H1 (cell line): ENCODE results near the gene SULT2B1. TPM values are rescaled to one million over a fixed set of nuclear protein-coding genes. Genes with fewer than 3 reads are reported as not detected.

Experiments
- CTCF ChIA-PET: fragments of 300-600 bp; sonication (Branson Sonifier 250); formaldehyde crosslinking; loops from one replicate; lab custom pipeline; 2021; ENCODE audit not compliant: partially characterized antibody; lab: Charles Lee
- POLR2A ChIA-PET: fragments of 300-600 bp; sonication (Branson Sonifier 250); formaldehyde crosslinking; loops from one replicate; lab custom pipeline; 2021; ENCODE audit warnings: inconsistent platforms; ENCODE audit not compliant: partially characterized antibody; lab: Charles Lee
- DNase-seq, 2 experiments: peaks; one replicate each; pipeline versions ENCODE4 v3.0.0 to v3.0.0-alpha.2; 2010 to 2022; ENCODE audit warnings: low spot score in 2 of 2, low read depth in 1 of 2, mixed read lengths in 1 of 2
- FAIRE-seq: peaks from 2 replicates; lab custom pipeline; 2011; peaks lifted over from hg19 to GRCh38; lab: Jason Lieb, UNC
- H2AFZ ChIP-seq: 2 replicates; pipeline ENCODE4 v1.8.1; 2012; ENCODE audit warnings: low read length, inconsistent platforms
- H2AK5ac ChIP-seq: 2 replicates; pipeline ENCODE4 v1.6.1; 2013; ENCODE audit warnings: low read depth, low read length
- H2BK120ac ChIP-seq: replicated peaks from 2 replicates; pipeline ENCODE3; 2013; ENCODE audit warnings: low read depth, low read length, inconsistent platforms
- H2BK12ac ChIP-seq: 2 replicates; pipeline ENCODE4 v1.6.1; 2013; ENCODE audit warnings: low read depth, low read length
- H2BK15ac ChIP-seq: 2 replicates; pipeline ENCODE4 v1.6.1; 2013; ENCODE audit warnings: low read length
- H2BK20ac ChIP-seq: 2 replicates; pipeline ENCODE4 v1.6.1; 2013; ENCODE audit warnings: low read length
- H2BK5ac ChIP-seq: 2 replicates; pipeline ENCODE4 v1.6.1; 2013; ENCODE audit warnings: low read depth, low read length
- H3K14ac ChIP-seq: 2 replicates; pipeline ENCODE4 v1.6.1; 2013; ENCODE audit warnings: inconsistent platforms; ENCODE audit not compliant: insufficient read length
- H3K18ac ChIP-seq: 2 replicates; pipeline ENCODE4 v1.6.1; 2013; ENCODE audit warnings: low read length; ENCODE audit errors: extremely low read depth
- H3K23ac ChIP-seq: 2 replicates; pipeline ENCODE4 v1.6.1; 2013; ENCODE audit warnings: inconsistent platforms; ENCODE audit not compliant: insufficient read length
- H3K23me2 ChIP-seq: 2 replicates; pipeline ENCODE4 v1.6.1; 2013; ENCODE audit warnings: low read depth, low read length
- H3K27ac ChIP-seq: 2 replicates; pipeline ENCODE4 v1.6.1; 2011; ENCODE audit warnings: low read depth, low read length, inconsistent platforms
- H3K27me3 ChIP-seq, 4 experiments: replicated peaks in 1 of 4; 1 replicate in 1 of 4; 2 replicates in 3 of 4; pipeline versions ENCODE4 v1.6.1 to v1.8.1; 2011 to 2013; ENCODE audit warnings: low read length in 3 of 4, mild to moderate bottlenecking in 3 of 4, inconsistent platforms in 2 of 4, mixed read lengths in 2 of 4, moderate library complexity in 1 of 4; ENCODE audit not compliant: control insufficient read depth in 3 of 4, insufficient read depth in 3 of 4; ENCODE audit errors: extremely low read depth in 1 of 4
- H3K36me3 ChIP-seq, 4 experiments: 2 replicates each; pipeline versions ENCODE4 v1.6.1 to v1.8.1; 2011 to 2013; ENCODE audit warnings: mild to moderate bottlenecking in 4 of 4, low read length in 3 of 4, moderate library complexity in 2 of 4, control low read depth in 1 of 4, inconsistent platforms in 1 of 4; ENCODE audit not compliant: insufficient read depth in 4 of 4, control insufficient read depth in 2 of 4
- H3K4ac ChIP-seq: replicated peaks from 2 replicates; pipeline ENCODE3; 2013; ENCODE audit warnings: low read length, low read depth, mixed read lengths, inconsistent platforms; ENCODE audit not compliant: insufficient read length
- H3K4me1 ChIP-seq, 4 experiments: replicated peaks in 1 of 4; 1 replicate in 1 of 4; 2 replicates in 3 of 4; pipeline versions ENCODE4 v1.6.1 to v1.8.1; 2011 to 2013; ENCODE audit warnings: low read length in 3 of 4, inconsistent platforms in 2 of 4, mixed read lengths in 1 of 4; ENCODE audit not compliant: insufficient read depth in 4 of 4, control insufficient read depth in 3 of 4
- H3K4me2 ChIP-seq, 2 experiments: 2 replicates each; pipeline versions ENCODE4 v1.6.1 to v1.8.1; 2011 to 2013; ENCODE audit warnings: low read depth in 2 of 2, low read length in 2 of 2, control low read depth in 1 of 2, inconsistent platforms in 1 of 2, mild to moderate bottlenecking in 1 of 2; ENCODE audit not compliant: insufficient read depth in 1 of 2
- H3K4me3 ChIP-seq, 4 experiments: fragments of 200-600, 300-600 bp in 1 of 4; sonication (generic), shearing (Covaris generic), sonication (Bioruptor Twin) in 1 of 4; 2 replicates each; pipeline versions ENCODE4 v1.5.1 to v1.8.1; 2011 to 2016; ENCODE audit warnings: low read length in 4 of 4, low read depth in 3 of 4, control low read depth in 2 of 4, inconsistent platforms in 2 of 4, mild to moderate bottlenecking in 2 of 4, mixed read lengths in 1 of 4, moderate library complexity in 1 of 4; ENCODE audit not compliant: insufficient read depth in 2 of 4; ENCODE audit errors: extremely low read depth in 1 of 4
- H3K56ac ChIP-seq: replicated peaks from 2 replicates; pipeline ENCODE3; 2013; ENCODE audit warnings: low read depth, mild to moderate bottlenecking, mixed read lengths, low read length, inconsistent platforms; ENCODE audit not compliant: insufficient read length
- H3K79me1 ChIP-seq: 2 replicates; pipeline ENCODE4 v1.6.1; 2013; ENCODE audit warnings: low read depth, low read length, control low read depth
- H3K79me2 ChIP-seq, 2 experiments: 2 replicates each; pipeline versions ENCODE4 v1.6.1 to v1.8.1; 2012 to 2013; ENCODE audit warnings: low read length in 2 of 2, mild to moderate bottlenecking in 2 of 2, inconsistent platforms in 1 of 2; ENCODE audit not compliant: insufficient read depth in 2 of 2, control insufficient read depth in 1 of 2
- H3K9ac ChIP-seq, 4 experiments: replicated peaks in 1 of 4; 1 replicate in 1 of 4; 2 replicates in 3 of 4; pipeline versions ENCODE4 v1.6.1 to v1.8.1; 2011 to 2013; ENCODE audit warnings: low read depth in 3 of 4, low read length in 3 of 4, control low read depth in 2 of 4, mild to moderate bottlenecking in 2 of 4, moderate library complexity in 2 of 4, inconsistent platforms in 1 of 4; ENCODE audit errors: extremely low read depth in 1 of 4
- H3K9me3 ChIP-seq, 2 experiments: 2 replicates each; pipeline versions ENCODE4 v1.6.1 to v1.8.1; 2012 to 2013; ENCODE audit warnings: mild to moderate bottlenecking in 2 of 2, moderate library complexity in 2 of 2, control low read depth in 1 of 2, inconsistent platforms in 1 of 2, low read depth in 1 of 2, low read length in 1 of 2, mixed read lengths in 1 of 2; ENCODE audit not compliant: insufficient read depth in 2 of 2
- H4K20me1 ChIP-seq, 2 experiments: replicated peaks in 1 of 2; 2 replicates each; pipeline versions ENCODE3 to v1.8.1; 2011 to 2013; ENCODE audit warnings: inconsistent platforms in 2 of 2, low read length in 2 of 2, mild to moderate bottlenecking in 1 of 2; ENCODE audit not compliant: insufficient read depth in 2 of 2, control insufficient read depth in 1 of 2
- H4K5ac ChIP-seq: 2 replicates; pipeline ENCODE4 v1.6.1; 2013; ENCODE audit warnings: low read length, low read depth, mixed read lengths, inconsistent platforms; ENCODE audit not compliant: insufficient read length
- H4K8ac ChIP-seq: 2 replicates; pipeline ENCODE4 v1.8.0; 2013; ENCODE audit warnings: mild to moderate bottlenecking, moderate library complexity, low read length, inconsistent platforms; ENCODE audit not compliant: insufficient read depth; ENCODE audit errors: extremely low read depth
- H4K91ac ChIP-seq: replicated peaks from 2 replicates; pipeline ENCODE3; 2013; ENCODE audit warnings: low read length, mixed read lengths, inconsistent platforms; ENCODE audit not compliant: insufficient read length
- ASH2L ChIP-seq: fragments of 200-600, 300-600 bp; sonication (generic); IDR thresholded peaks from one replicate; pipeline ENCODE4 v1.7.1; 2017; ENCODE audit warnings: low read length
- CEBPB ChIP-seq: IDR thresholded peaks from 2 replicates; pipeline ENCODE4 v1.6.1; 2012; ENCODE audit warnings: low read depth, low read length
- CREB1 ChIP-seq: IDR thresholded peaks from 2 replicates; pipeline ENCODE4 v1.6.1; 2012; ENCODE audit warnings: inconsistent platforms
- GABPA ChIP-seq: IDR thresholded peaks from 2 replicates; pipeline ENCODE4 v1.6.1; 2011; ENCODE audit warnings: mild to moderate bottlenecking, low read length, moderate library complexity, borderline replicate concordance; ENCODE audit not compliant: insufficient read depth
- KDM4A ChIP-seq: IDR thresholded peaks from one replicate; pipeline ENCODE4 v1.7.1; 2012; ENCODE audit warnings: low read depth, mild to moderate bottlenecking, moderate library complexity, low read length, inconsistent platforms; ENCODE audit not compliant: severe bottlenecking
- MAFK ChIP-seq: IDR thresholded peaks from 2 replicates; pipeline ENCODE4 v1.6.1; 2012; ENCODE audit warnings: low read depth, mild to moderate bottlenecking, improper control_type of control experiment, low read length
- RXRA ChIP-seq: IDR thresholded peaks from 2 replicates; pipeline ENCODE4 v1.6.1; 2011; ENCODE audit warnings: low read depth, mild to moderate bottlenecking, low read length, moderate library complexity; ENCODE audit not compliant: insufficient read depth
- SIN3A ChIP-seq, 2 experiments: IDR thresholded peaks in 1 of 2; conservative IDR thresholded peaks in 1 of 2; 2 replicates each; pipeline ENCODE4 v1.6.1; 2011 to 2012; ENCODE audit warnings: low read length in 2 of 2, improper control_type of control experiment in 1 of 2, low read depth in 1 of 2, mild to moderate bottlenecking in 1 of 2
- SIRT6 ChIP-seq: IDR thresholded peaks from one replicate; pipeline ENCODE4 v1.7.1; 2012; ENCODE audit warnings: low read length, inconsistent platforms
- SIX5 ChIP-seq: IDR thresholded peaks from 2 replicates; pipeline ENCODE4 v1.6.1; 2011; ENCODE audit warnings: mild to moderate bottlenecking, low read depth, low read length
- SP1 ChIP-seq: IDR thresholded peaks from 2 replicates; pipeline ENCODE4 v1.6.1; 2011; ENCODE audit warnings: low read depth, low read length
- WGBS, 2 experiments: shearing (Covaris generic) in 1 of 2; methylation state at CpG; one replicate each; pipeline versions ENCODE4 v1.1.6 to v1.1.7; 2013 to 2015; ENCODE audit warnings: low lambda C conversion rate in 2 of 2, mixed read lengths in 2 of 2, inconsistent platforms in 1 of 2, low coverage in 1 of 2, missing lambda C conversion rate in 1 of 2; ENCODE audit not compliant: insufficient replicate concordance in 2 of 2, insufficient coverage in 1 of 2, insufficient read length in 1 of 2; ENCODE audit errors: extremely low coverage in 1 of 2, missing lambda C conversion rate in 1 of 2; 5-methylcytosine and 5-hydroxymethylcytosine counted together
- polyA plus RNA-seq, 7 experiments: library from polyadenylated mRNA; depleted of rRNA in 3 of 7; stranded (reverse) in 5 of 7; unstranded in 2 of 7; fragments of >200 nt in 5 of 7; fragments of 200-250 nt in 2 of 7; gene quantifications; 1 replicate in 5 of 7; 2 replicates in 1 of 7; 4 replicates in 1 of 7; pipeline versions ENCODE4 v1.2.1 to v1.2.3, GENCODE V29; 2011 to 2013; ENCODE audit warnings: missing spikeins in 2 of 7, mixed read lengths in 2 of 7
- total RNA-seq: library from RNA; stranded (reverse); fragmentation: NEBNext Ultra II Directional; extraction: Animal tissue kit (Norgen Biotek cat#: 25700); gene quantifications from 2 replicates; pipeline ENCODE4 v1.2.1, GENCODE V29; 2021

The SULT2B1 gene
- total and polyA plus RNA-seq, 2 of the 8 experiments (the other 6 are each of a cell fraction or from before 2014, with no cell fraction given), result 1.5 to 2.6 TPM

DNA sequence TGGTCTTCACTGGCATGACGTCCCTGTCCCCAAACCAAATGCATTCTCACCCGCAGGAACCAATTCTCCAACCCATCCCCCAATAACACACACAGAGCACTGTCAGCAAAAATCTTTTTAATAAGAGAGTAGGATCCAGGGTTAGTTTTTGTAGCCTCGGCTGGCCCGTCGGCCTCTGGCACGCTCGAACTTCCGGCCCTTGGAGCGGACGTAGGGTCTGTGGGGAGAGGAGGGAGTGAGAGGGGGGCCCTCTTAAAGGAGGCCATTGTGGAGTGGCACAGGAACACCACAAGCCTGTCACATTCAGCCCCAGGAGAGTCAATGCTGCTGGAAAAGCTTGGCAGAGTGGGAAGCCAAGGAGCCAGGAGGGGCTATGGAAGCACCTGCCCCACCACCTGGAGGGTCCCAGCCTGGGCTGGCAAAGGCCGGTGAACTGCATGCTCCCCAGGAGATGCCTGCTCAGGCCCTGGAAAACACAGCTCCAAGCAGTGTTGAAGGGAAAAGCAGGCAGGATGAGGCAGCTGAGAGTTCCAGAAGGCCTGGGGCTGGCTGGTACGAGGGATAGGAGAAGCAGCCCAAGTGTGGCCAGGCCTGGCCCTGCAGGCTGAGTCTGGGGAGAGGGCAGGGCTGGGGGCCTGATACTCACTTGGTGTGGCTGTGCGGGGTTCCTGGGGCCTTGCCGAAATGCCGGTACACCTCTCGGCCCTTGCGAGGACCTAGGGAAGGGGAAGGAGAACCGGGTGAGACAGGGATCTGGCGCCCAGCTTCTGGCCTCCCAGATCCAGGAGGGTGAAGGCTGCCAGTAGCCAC lies 63.5 kb downstream of the SULT2B1 start:
- H3K23me2 ChIP-seq, result peaks cover 4% of the 10 kb centered on the region; the same call in 1 of the 2 replicates
- H3K14ac ChIP-seq, result no peak overlapping the region
- ChIA-PET CTCF (interaction anchor here (1.3 to 7.2 kb wide), 4 partner anchors 9 to 126 kb away, joined by 3 to 37 read pairs (median 4); partner anchors contain the start of gene SPACA4), POLR2A (interaction anchor here (0.6 to 30.9 kb wide), 30 partner anchors 3 to 318 kb away, joined by 3 to 788 read pairs (median 4); partner anchors contain the start of genes CA11, DBP, DHDH and FAM83E)
- no peak for DNase-seq
- H4K8ac ChIP-seq, result no peak overlapping the region; the same call in 1 of the 2 replicates
- no peak overlapping the region for H3K4ac ChIP-seq
- H3K27ac ChIP-seq, result peak overlapping the region; percentile 80
- H2AK5ac ChIP-seq, result no peak overlapping the region
- H2BK15ac ChIP-seq, result no peak overlapping the region
- no peak overlapping the region for H2AFZ ChIP-seq
- FAIRE-seq, result no peak
- H3K18ac ChIP-seq, result no peak overlapping the region; the same call in none of the 2 replicates
- no peaks in the 10 kb centered on the region for H3K9me3 ChIP-seq
- peak overlapping the region; percentile 88 for H2BK5ac ChIP-seq
- no peak overlapping the region for H2BK20ac ChIP-seq
- H4K5ac ChIP-seq, result peak overlapping the region; percentile 5
- H3K4me3 ChIP-seq, result peak overlapping the region in 3 of 4 experiments; percentile 10 to 50 (median 32); a peak in 5 of 8 replicates
- peaks cover 25 to 39% of the 10 kb centered on the region in 2 experiments for H4K20me1 ChIP-seq
- WGBS, 2 experiments, result 72% methylated on average over 19 of the region's 19 CpGs; no CpG with 5 or more reads in 1 of the 2 experiments
- no peaks in the 10 kb centered on the region for H3K27me3 ChIP-seq
- H3K4me1 ChIP-seq, result peaks cover 3 to 45% (median 36%) of the 10 kb centered on the region in 4 experiments
- peak overlapping the region in 3 of 4 experiments; percentile 13 to 26 (median 24); a peak in 2 of 7 replicates for H3K9ac ChIP-seq
- H3K4me2 ChIP-seq, result peak overlapping the region; percentile 58 to 66
- no peak overlapping the region; the same call in 1 of the 2 replicates for H2BK12ac ChIP-seq
- no peak overlapping the region for H2BK120ac ChIP-seq
- H4K91ac ChIP-seq, result no peak overlapping the region
- peaks cover 20 to 31% of the 10 kb centered on the region in 2 experiments for H3K79me2 ChIP-seq
- H3K23ac ChIP-seq, result no peak overlapping the region
- peaks cover 17 to 32% (median 21%) of the 10 kb centered on the region in 4 experiments for H3K36me3 ChIP-seq
- H3K79me1 ChIP-seq, result peaks cover 4% of the 10 kb centered on the region; the same call in 1 of the 2 replicates
- no peak overlapping the region for H3K56ac ChIP-seq
- no peak for TF ChIP-seq SP1
- no peak for TF ChIP-seq RXRA
- no peak for TF ChIP-seq CEBPB
- peak; percentile 42; the same call in 1 of the 2 replicates for TF ChIP-seq MAFK
- no peak for TF ChIP-seq SIRT6
- no peak for TF ChIP-seq ASH2L
- TF ChIP-seq KDM4A, result no peak
- TF ChIP-seq SIX5, result no peak
- TF ChIP-seq CREB1, result peak; percentile 47; the same call in 1 of the 2 replicates
- TF ChIP-seq GABPA, result peak; percentile 19; the same call in 1 of the 2 replicates
- 0 out of 4 replicates have a peak, but pooled peaks of 1 of the 2 experiments have one; percentile 22 for TF ChIP-seq SIN3A (conservative IDR thresholded peaks at IDR 0.05 in 1 of 2, IDR thresholded peaks at IDR 0.05 in 1 of 2; ENCODE audit: low read depth in 1 of 2, low read length in 2 of 2)
